ENCODE measurements around the gene CHST12. TPM values are rescaled to one million over a fixed set of nuclear protein-coding genes. Genes with fewer than 3 reads are reported as not detected.
"Not testable (repeated sequence)": the region's sequence is repeated elsewhere in the genome, so short reads cannot be mapped to it uniquely, and the experiment has no call there.

CHST12 gene
- polyA plus RNA-seq, 3 donors: 13.0 to 15.4 (median 14.0) TPM

- DNase-seq: no peak
Observed at GRCh38 chr7:2452643-2453270, 49.3 kb downstream of the CHST12 start.

- DNase-seq: not testable (repeated sequence)
Observed at GRCh38 chr7:2453849-2454248, 50.4 kb downstream of the CHST12 start.

GRCh38 chr7:2459674-2460073, 56.3 kb downstream of the CHST12 start:
- DNase-seq: no peak

GRCh38 chr7:2460188-2460587, 56.8 kb downstream of the CHST12 start:
- no peak for DNase-seq

- no peak for DNase-seq
Observed at GRCh38 chr7:2460641-2461040, 57.2 kb downstream of the CHST12 start.

- DNase-seq: no peak
Observed at GRCh38 chr7:2461268-2462026, 58.0 kb downstream of the CHST12 start.

- DNase-seq: no peak
Observed at GRCh38 chr7:2462731-2463130, 59.3 kb downstream of the CHST12 start.

- no peak for DNase-seq
Observed at GRCh38 chr7:2465928-2466327, 62.5 kb downstream of the CHST12 start.

GRCh38 chr7:2466675-2467074, 63.3 kb downstream of the CHST12 start:
- DNase-seq: no peak

- no peak for DNase-seq
Observed at GRCh38 chr7:2468227-2468626, 64.8 kb downstream of the CHST12 start.

GRCh38 chr7:2469460-2470203, 66.2 kb downstream of the CHST12 start:
- DNase-seq: not testable (repeated sequence)

GRCh38 chr7:2470204-2471021, 67.0 kb downstream of the CHST12 start:
- DNase-seq: no peak

- DNase-seq: no peak
Observed at GRCh38 chr7:2471022-2471329, 67.6 kb downstream of the CHST12 start.

- DNase-seq: no peak
Observed at GRCh38 chr7:2471396-2471795, 68.0 kb downstream of the CHST12 start.

GRCh38 chr7:2472739-2473138, 69.3 kb downstream of the CHST12 start:
- DNase-seq: no peak

GRCh38 chr7:2473496-2474180, 70.2 kb downstream of the CHST12 start:
- no peak for DNase-seq

- no peak for DNase-seq
Observed at GRCh38 chr7:2474224-2474623, 70.8 kb downstream of the CHST12 start.

GRCh38 chr7:2474813-2475677, 71.6 kb downstream of the CHST12 start:
- DNase-seq: no peak

- DNase-seq: no peak
Observed at GRCh38 chr7:2475678-2476015, 72.2 kb downstream of the CHST12 start.

GRCh38 chr7:2476298-2476697, 72.9 kb downstream of the CHST12 start, which contains the start of gene GRIFIN:
Gene GRIFIN (minus strand): TSS chr7:2476398. CDS start chr7:2476383, 15 bp downstream.
- no peak for DNase-seq

All from renal pelvis (tissue), 4 donors.